ENCODE measurements around the gene ITIH1.

Gene ITIH1

GRCh38 chr3:52839892-52840545 is 62.6 kb downstream of the ITIH1 start:
- DNase-seq (ENCODE audit: low read depth) = no peak

GRCh38 chr3:52841211-52841980 is 64.0 kb downstream of the ITIH1 start:
- DNase-seq (ENCODE audit: low read depth) = no peak

Measured in activated T-cell treated with anti-CD3 and anti-CD28 coated beads for 48 hours (primary cell).